Stimulated activated CD4-positive, alpha-beta T cell treated with anti-CD3 and anti-CD28 coated beads, Interleukin-12 subunit alpha, Interleukin-12 subunit beta, amount 100 ng/mL, for 4 hours (primary cell): ENCODE data around the gene ANKMY1.

Experiments
- DNase-seq: peaks from one replicate; pipeline ENCODE4 v3.0.0-alpha.2; 2020

Gene ANKMY1

GRCh38 chr2:240429872-240430491 lies 127.8 kb downstream of the ANKMY1 start:
- DNase-seq = no peak
